Measurements from ENCODE around the gene ATP5ME.
"Not testable (repeated sequence)": the region's sequence is repeated elsewhere in the genome, so short reads cannot be mapped to it uniquely, and the experiment has no call there.

The ATP5ME gene

GRCh38 chr4:654503-654845 lies 19.6 kb downstream of the ATP5ME start:
- DNase-seq (ENCODE audit: low read depth), result no peak

DNA sequence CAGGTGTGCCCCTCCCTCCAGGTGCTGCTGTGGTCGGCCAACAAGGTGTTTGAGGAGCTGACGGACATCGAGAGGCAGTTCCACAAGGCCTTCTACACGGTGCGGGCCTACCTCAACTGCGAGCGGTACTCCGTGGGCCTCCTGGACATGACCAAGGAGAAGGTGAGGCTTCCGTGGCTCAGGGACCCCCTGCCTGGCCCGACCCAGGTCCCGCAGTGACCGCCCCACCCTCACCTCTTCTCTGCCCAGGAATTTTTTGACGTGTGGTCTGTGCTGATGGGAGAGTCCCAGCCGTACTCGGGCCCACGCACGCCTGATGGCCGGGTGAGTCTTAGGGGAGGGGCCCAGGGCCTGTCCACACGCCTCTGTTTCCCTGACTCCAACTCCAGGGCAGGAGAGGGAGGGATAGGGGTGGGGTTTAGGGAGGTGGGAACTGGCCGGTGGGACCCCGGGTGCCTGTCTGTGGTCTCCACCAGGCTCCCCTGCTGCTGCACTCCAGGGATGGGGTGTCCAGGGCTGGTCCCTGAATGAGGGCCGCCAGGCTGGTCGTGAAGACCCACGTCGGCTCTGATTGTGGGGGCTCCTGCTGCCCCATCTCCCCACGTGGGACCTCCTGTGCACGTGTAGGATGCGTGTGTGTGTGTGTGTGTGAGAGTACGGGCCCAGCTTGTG lies 20.1 kb downstream of the ATP5ME start:
- no peak for DNase-seq (ENCODE audit: low read depth)

DNA sequence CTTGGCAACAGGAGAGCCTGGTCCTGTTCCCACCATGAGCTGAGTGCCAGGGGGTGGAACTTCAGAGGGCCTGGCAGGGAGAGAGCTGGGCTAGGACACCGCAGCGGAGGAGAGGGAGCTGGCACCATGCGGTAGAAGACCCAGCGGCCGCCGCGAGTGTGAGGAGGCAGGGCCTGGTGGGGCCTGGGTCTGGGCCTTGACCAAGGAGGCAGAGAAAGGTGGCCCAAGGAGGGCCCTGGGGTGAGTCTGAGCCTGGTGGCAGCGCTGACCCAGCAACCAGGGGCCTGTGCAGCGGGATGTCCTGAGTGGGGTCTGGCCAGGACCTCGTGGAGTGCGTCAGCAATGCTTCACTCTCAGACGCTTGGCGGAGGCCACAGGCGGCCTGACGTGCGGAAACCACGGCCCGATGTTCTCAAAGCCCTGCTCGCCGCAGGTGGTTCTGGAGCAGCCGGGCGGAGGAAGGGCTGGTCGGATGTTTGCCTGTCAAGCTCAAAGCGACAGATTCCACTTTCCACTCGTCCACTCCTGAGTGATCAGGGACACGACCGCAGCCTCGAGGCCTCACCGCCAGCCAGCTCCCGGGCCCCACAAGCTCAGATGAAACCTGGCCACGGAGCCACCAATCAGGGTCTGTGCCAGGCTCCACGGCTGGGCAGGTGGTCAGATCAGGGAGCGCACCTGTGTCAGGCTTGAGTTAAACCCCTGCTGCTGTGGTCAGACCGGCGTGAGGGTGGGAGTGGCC lies 20.8 kb downstream of the ATP5ME start:
- DNase-seq (ENCODE audit: low read depth), result no peak

DNA sequence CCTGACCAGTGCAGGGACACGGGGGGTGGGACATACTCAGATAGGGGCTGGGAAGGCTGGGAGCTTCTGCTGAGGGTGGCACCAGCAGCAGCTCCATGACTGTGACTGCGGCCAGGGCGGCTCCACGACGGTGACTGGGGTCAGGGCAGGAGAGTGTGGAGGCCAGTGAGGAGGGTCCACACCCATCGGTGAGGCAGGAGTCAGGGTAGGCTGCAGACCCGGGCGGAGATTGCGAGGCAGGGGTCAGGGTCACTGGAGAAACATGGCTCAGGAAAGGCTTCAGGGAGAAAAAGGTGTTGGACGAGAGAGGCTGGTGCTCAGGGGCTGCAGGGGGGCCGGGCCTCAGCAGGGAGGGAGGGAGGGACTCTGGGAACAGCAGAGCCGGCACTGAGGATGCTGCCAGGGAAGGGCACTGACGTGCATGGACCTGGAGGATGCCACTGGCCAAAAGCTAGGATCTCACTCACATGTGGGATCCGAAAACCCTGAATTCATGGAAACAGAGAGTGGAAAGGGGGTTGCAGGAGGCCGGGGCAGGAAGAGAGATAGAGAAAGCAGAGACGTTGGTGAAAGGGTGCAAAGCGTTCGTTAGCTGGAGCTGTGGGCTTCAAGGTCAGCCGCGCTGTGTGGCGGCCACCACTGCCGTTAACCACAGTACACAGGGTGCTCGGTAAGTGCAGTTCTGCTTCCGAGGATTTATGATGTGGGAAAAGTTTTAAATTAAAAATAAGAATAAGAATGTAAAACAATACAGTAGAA lies 22.0 kb downstream of the ATP5ME start:
- no peak for DNase-seq (ENCODE audit: low read depth)

- DNase-seq (ENCODE audit: low read depth), result no peak
Observed at GRCh38 chr4:650951-651883, 22.9 kb downstream of the ATP5ME start.

GRCh38 chr4:650461-650860 lies 23.6 kb downstream of the ATP5ME start:
- no peak for DNase-seq (ENCODE audit: low read depth)

GRCh38 chr4:649751-650310 lies 24.2 kb downstream of the ATP5ME start:
- no peak for DNase-seq (ENCODE audit: low read depth)

DNA sequence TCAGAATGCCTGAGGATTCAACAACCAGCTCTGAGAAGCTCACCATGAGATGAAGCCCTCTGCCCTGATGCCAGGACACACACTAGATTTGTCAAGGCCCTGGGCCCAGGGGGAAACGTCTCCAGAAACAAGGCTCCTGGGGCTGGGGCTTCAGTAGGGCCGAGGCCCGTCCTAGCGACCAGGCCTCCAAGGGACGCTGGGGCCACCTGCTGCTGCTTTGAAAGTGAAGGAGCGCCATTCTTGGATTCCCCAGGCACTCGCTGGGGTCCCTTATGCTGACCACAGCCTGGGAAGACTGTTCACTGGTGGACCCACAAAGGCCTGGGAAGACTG lies 24.8 kb downstream of the ATP5ME start:
- DNase-seq (ENCODE audit: low read depth), result no peak

DNA sequence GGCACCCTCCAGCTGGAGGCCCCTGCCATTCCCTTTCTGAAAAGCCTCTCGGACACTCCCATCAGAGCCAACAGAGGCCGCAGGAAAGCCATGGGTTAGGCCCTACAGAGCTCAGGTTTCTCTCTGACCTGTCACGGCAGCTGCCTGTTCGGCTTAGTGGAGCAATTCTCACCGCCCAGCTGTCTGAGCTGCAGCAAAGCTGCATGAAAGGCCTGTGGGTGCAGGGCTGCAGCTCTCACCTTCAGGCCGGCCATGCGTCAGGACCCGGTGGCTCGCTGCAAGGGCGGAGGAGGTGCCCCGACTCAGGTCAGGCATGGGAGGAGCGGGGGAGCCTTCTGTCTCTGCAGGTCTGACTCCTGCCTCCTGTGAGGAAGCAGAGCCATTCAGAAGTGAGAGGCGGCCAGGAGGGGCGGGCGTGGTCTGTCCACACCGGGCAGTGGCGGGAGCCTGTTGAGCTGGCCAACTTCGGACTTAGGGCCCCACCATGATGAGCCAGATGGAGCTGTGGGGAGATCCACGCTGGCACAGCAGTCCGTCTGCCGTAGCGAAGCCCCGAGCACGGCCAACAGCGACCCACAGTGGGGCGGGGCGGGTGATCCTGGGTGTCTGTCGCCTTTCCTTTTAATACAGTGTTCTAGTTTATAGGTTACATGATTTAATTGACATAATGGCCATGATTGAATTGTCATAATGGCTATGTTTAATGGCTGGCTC lies 25.3 kb downstream of the ATP5ME start:
- DNase-seq (ENCODE audit: low read depth), result no peak

- no peak for DNase-seq (ENCODE audit: low read depth)
Observed at GRCh38 chr4:647481-647880, 26.6 kb downstream of the ATP5ME start.

DNA sequence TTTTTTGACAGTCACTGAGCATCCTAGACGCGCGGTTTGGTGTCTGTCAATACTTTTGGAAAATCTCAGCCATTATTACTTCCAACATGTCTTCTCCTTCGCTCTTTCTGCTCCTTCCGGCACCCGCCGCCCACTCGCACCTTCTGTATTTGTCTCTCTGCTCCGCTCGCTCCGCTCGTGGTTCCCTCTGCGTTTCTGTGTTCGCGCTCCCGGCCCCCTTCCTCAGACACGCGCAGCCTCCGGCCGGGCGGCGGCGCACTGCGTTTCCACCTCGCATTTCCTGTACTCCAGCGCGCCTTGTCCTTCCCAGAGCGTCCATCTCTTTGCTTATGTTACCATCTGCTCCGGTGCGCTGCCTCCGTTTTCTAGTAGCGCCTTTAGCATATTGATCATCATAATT lies 27.6 kb downstream of the ATP5ME start:
- no peak for DNase-seq (ENCODE audit: low read depth)

DNA sequence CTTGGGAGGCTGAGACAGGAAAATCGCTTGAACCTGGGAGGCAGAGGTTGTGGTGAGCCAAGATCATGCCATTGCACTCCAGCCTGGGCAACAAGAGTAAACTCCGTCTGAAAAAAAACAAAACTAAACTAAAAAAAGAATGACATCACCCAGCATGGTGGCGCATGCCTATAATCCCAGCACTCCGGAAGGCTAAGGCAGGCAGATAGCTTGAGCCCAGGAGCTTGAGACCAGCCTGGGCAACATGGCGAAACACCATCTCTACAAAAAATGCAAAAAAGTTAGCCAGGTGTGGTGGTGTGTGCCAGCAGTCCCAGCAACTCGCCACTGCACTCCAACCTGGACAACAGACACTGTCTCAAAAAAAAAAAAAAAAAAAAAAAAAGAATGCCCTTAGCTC lies 31.7 kb downstream of the ATP5ME start:
- not testable (repeated sequence) for DNase-seq (ENCODE audit: low read depth)

DNA sequence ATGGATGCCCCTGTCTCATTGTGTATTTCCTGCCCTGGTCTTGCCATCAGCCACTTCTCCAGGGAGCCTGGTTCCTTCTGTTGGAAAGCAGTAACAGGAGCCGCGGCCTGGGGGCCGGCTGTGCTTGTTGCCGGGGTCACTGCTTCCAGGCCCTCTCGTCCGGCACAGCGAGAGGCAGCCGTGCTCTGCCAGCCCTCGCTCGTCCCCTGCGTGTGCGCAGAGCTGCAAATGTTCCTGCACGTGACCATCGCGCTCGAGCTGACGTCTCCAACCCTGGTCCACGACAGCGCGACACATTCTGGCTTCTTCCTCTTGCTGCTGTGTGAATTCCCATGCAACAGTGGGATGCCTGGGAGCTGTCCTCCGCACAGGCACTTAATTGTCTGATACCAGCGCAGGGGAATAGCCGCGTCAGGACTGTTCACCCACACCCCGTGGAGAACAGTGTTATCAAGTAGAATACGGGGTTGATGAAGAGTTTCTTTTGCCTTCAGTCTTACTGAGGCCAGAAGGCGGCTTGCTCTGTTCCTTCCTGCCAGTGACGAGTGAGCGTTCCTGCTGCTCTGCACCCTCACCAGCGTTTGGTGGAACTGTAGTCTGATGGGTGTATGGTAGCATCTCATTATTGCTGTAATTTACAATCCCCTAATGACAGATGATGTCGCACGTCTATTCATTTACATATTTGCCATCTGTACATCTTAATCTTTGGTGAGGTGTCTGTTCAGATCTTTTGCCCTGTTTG lies 36.4 kb downstream of the ATP5ME start:
- DNase-seq (ENCODE audit: low read depth), result no peak

GRCh38 chr4:636628-637159 lies 37.4 kb downstream of the ATP5ME start:
- DNase-seq (ENCODE audit: low read depth), result no peak

DNA sequence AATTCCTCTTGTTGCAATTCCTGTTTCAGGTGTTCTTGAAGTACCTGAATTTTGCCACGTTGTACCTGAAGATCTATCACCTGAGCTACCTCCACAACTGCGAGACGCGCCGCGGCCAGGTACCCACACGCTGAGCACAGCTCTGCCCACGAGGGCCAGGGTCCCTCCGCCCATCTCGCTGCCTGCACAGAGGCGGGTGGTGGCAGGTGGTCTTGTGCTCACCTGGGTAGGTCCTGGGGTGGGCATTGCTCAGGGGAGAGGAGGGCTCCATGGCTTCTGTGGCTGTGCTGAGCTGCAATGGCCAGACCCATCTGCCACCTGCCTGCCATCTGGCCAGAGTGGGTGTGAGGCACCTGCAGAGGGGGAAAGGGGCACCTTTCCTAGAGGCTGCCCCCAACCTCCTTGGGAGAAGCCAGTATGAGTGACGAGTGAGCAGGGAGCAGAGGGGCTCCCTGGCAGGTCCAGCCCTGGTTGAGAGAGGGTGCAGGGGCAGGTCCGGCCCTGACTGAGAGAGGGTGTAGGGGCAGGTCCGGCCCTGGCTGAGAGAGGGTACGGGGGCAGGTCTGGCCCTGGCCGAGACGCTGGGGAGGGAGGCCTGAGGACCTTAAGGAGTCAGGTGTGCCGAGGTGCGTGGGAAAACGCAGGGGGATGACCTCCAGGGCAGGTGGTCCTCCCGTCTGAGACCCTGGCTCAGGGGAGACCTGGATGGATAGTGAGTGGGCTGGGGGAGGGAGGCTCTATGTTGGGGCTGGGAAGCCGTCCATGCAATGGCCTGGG lies 38.0 kb downstream of the ATP5ME start:
- no peak for DNase-seq (ENCODE audit: low read depth)

DNA sequence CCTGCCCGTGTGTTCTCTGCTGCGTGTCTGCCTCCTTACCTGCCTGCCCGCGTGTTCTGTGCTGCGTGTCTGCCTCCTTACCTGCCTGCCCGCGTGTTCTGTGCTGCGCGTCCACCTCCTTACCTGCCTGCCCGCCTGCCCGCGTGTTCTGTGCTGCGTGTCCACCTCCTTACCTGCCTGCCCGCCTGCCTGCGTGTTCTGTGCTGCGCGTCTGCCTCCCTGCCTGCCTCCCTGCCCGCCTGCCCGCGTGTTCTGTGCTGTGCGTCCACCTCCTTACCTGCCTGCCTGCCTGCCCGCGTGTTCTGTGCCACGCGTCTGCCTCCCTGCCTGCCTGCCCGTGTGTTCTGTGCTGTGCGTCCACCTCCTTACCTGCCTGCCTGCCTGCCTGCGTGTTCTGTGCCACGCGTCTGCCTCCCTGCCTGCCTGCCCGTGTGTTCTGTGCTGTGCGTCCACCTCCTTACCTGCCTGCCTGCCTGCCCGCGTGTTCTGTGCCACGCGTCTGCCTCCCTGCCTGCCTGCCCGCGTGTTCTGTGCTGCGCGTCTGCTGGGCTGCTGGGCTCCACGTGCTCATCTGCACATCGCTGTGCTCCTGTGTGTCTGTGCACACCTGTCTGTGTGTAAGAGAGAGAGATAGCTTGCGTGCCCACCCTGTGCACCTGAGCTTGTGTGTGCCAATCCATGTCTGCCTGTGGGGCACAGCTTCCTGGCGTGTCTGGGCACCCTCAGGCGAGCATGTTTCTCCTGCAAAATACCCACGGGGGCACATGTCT lies 38.8 kb downstream of the ATP5ME start:
- not testable (repeated sequence) for DNase-seq (ENCODE audit: low read depth)

DNA sequence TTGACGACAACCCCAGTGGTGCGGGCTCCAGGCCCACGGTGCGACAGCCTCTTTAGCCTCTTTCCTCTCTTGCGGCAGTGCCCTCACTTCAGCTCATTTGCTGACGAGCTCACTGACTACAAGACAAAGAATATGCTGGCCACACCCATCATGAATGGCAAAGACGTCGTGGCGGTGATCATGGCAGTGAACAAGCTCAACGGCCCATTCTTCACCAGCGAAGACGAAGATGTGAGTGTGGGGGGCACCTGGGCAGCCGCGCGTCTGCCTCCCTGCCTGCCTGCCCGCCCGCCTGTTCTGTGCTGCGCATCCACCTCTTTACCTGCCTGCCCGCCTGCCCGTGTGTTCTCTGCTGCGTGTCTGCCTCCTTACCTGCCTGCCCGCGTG lies 39.5 kb downstream of the ATP5ME start:
- no peak for DNase-seq (ENCODE audit: low read depth)

- DNase-seq (ENCODE audit: low read depth), result no peak
Observed at GRCh38 chr4:633976-634598, 40.0 kb downstream of the ATP5ME start.
